ENCODE measurements around the gene TRMT5. TPM values are rescaled to one million over a fixed set of nuclear protein-coding genes. Genes with fewer than 3 reads are reported as not detected.
A peak's percentile ranks its signal among the peaks of the same experiment; 100 is the strongest.

Gene TRMT5
- total RNA-seq, 1 experiment from 2014 or later = 17.5 TPM

DNA sequence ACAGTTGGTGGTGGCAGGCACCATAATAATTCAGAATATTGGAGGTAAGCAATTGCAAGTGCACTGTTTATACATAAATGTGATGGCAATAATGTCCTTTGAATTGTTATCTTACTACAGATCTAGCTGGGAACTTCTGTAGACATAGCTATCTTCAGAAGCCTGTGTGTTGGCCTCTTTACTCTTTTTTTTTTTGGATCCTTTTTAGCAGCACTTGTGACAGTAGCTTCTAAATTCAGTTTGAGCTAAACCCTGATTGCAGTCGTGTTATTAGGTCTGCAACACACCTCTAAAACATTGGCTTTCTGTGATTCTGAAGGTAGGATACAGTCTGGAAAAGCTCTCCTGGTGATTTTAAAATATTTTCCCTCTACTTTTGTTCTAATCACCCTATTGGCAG is 38.7 kb upstream of the TRMT5 start:
- TF ChIP-seq, protein P1, sequence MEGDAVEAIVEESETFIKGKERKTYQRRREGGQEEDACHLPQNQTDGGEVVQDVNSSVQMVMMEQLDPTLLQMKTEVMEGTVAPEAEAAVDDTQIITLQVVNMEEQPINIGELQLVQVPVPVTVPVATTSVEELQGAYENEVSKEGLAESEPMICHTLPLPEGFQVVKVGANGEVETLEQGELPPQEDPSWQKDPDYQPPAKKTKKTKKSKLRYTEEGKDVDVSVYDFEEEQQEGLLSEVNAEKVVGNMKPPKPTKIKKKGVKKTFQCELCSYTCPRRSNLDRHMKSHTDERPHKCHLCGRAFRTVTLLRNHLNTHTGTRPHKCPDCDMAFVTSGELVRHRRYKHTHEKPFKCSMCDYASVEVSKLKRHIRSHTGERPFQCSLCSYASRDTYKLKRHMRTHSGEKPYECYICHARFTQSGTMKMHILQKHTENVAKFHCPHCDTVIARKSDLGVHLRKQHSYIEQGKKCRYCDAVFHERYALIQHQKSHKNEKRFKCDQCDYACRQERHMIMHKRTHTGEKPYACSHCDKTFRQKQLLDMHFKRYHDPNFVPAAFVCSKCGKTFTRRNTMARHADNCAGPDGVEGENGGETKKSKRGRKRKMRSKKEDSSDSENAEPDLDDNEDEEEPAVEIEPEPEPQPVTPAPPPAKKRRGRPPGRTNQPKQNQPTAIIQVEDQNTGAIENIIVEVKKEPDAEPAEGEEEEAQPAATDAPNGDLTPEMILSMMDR (IDR thresholded peaks at IDR 0.05; ENCODE audit: unreplicated experiment) = no peak
- Mint-ChIP-seq H3K27me3 (ENCODE audit: insufficient read depth, unreplicated experiment) (no peaks in the 10 kb centered on the region), H3K27ac (ENCODE audit: low read depth, unreplicated experiment) (no peak overlapping the region), H3K4me3 (ENCODE audit: unreplicated experiment) (no peak overlapping the region), H3K36me3 (ENCODE audit: insufficient read depth, unreplicated experiment) (no peaks in the 10 kb centered on the region), H3K9me3 (ENCODE audit: unreplicated experiment) (no peaks in the 10 kb centered on the region), H3K4me1 (ENCODE audit: insufficient read depth, unreplicated experiment) (no peaks in the 10 kb centered on the region)
- CTCF ChIA-PET = interaction anchor here (0.6 to 1.8 kb wide), 4 partner anchors 233 to 394 kb away, joined by 3 to 7 read pairs (median 3); no protein-coding TSS in a partner anchor
- no TSS peak for BruUV-seq (replicated peaks)
- POLR2A ChIA-PET = no interaction called here
- intact Hi-C loops (cut with micrococcal nuclease) = no loop called here
- DNase-seq (ENCODE audit: unreplicated experiment) = no peak

DNA sequence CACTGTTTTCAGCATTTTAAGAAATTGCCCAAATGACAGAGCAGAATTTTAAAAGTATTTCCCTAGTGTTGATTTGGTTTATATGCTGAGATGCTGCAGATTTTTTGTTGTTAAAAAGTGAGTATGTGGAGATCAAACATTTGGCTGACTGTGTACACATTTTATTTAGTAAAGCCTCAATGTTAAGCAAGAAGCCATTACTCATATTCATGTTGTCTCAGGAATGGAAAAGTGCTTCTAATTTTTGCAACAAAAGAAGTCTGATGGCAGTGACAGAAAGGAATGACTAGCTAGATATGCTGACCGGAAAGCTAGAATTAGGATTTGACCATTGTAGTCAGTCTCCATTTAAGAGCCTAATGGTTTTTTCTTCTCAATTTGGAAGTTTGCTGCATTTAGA is 22.7 kb upstream of the TRMT5 start:
- peaks cover 5% of the 10 kb centered on the region for H3K4me1 Mint-ChIP-seq (ENCODE audit: insufficient read depth, unreplicated experiment)
- CTCF ChIA-PET = no interaction called here
- H3K9me3 Mint-ChIP-seq (ENCODE audit: unreplicated experiment) = no peaks in the 10 kb centered on the region

DNA sequence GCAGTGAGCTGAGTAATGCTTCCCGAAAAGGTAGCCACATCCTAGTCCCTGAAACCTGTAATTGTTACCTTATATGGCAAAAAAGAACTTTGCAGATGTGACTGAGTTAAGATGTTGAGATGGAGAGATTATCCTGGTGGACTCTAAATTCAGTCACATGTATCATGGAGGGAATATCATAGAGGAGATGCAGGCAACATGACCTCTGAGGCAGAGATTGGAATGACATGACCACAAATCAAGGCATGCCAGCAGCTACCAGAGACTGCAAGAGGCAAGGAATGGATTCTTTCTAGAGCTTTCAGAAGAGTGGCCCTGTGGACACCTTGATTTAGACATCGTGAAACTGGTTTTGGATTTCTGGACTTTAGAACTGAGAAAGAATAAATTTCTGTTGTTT is 18.7 kb upstream of the TRMT5 start:
- POLR2A ChIA-PET = no interaction called here
- TF ChIP-seq, protein P1 (IDR thresholded peaks at IDR 0.05; ENCODE audit: unreplicated experiment) = no peak
- Mint-ChIP-seq H3K27me3 (ENCODE audit: insufficient read depth, unreplicated experiment) (no peaks in the 10 kb centered on the region), H3K4me1 (ENCODE audit: insufficient read depth, unreplicated experiment) (peaks cover 5% of the 10 kb centered on the region), H3K27ac (ENCODE audit: low read depth, unreplicated experiment) (no peak overlapping the region), H3K4me3 (ENCODE audit: unreplicated experiment) (no peak overlapping the region), H3K9me3 (ENCODE audit: unreplicated experiment) (no peaks in the 10 kb centered on the region), H3K36me3 (ENCODE audit: insufficient read depth, unreplicated experiment) (no peaks in the 10 kb centered on the region)
- CTCF ChIA-PET = no interaction called here
- intact Hi-C loops (cut with micrococcal nuclease) = no loop called here
- no peak for DNase-seq (ENCODE audit: unreplicated experiment)
- BruUV-seq (replicated peaks) = no TSS peak

More for the DNA sequence above, 22.7 kb upstream of the TRMT5 start:
- Mint-ChIP-seq H3K4me3 (ENCODE audit: unreplicated experiment) (no peak overlapping the region), H3K27me3 (ENCODE audit: insufficient read depth, unreplicated experiment) (no peaks in the 10 kb centered on the region), H3K27ac (ENCODE audit: low read depth, unreplicated experiment) (peak overlapping the region; percentile 32), H3K36me3 (ENCODE audit: insufficient read depth, unreplicated experiment) (no peaks in the 10 kb centered on the region)
- intact Hi-C loops (cut with micrococcal nuclease) = no loop called here
- TF ChIP-seq, protein P1 (IDR thresholded peaks at IDR 0.05; ENCODE audit: unreplicated experiment) = no peak
- POLR2A ChIA-PET = interaction anchor here (1.7 kb wide), 1 partner anchor 23 kb away, joined by 7 read pairs; the partner anchor contains the start of genes SLC38A6 and TRMT5
- no peak for DNase-seq (ENCODE audit: unreplicated experiment)
- no TSS peak for BruUV-seq (replicated peaks)

DNA sequence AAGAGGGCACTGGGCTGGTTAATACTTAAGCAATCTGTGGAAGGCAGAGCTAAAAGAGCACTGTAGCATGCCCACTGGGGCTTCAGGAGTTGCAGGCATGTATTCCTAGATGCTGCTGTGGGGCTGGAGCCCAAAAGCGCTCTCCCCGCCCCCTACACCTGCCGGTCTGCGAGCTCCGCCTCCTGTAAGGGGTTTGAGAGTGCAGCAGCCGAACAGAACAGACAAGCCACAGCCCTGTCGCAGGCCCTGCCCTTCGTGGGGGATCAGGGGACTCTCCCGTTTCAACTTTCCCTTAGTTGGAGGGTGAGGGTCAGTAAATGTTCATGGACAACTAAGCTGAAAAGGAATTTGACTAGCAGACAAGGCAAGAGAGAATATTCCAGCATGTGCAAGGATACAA is 17.7 kb upstream of the TRMT5 start:
- peaks cover 4% of the 10 kb centered on the region for H3K4me1 Mint-ChIP-seq (ENCODE audit: insufficient read depth, unreplicated experiment)
- CTCF ChIA-PET = interaction anchor here (0.6 to 0.9 kb wide), 2 partner anchors 30 to 254 kb away, joined by 3 read pairs; no protein-coding TSS in a partner anchor

More for the DNA sequence above, 17.7 kb upstream of the TRMT5 start:
- Mint-ChIP-seq H3K9me3 (ENCODE audit: unreplicated experiment) (no peaks in the 10 kb centered on the region), H3K27me3 (ENCODE audit: insufficient read depth, unreplicated experiment) (no peaks in the 10 kb centered on the region), H3K4me3 (ENCODE audit: unreplicated experiment) (no peak overlapping the region), H3K27ac (ENCODE audit: low read depth, unreplicated experiment) (peak overlapping the region; percentile 21), H3K36me3 (ENCODE audit: insufficient read depth, unreplicated experiment) (no peaks in the 10 kb centered on the region)
- TF ChIP-seq, protein P1 (IDR thresholded peaks at IDR 0.05; ENCODE audit: unreplicated experiment) = no peak
- DNase-seq (ENCODE audit: unreplicated experiment) = no peak
- intact Hi-C loops (cut with micrococcal nuclease) = no loop called here
- BruUV-seq (replicated peaks) = no TSS peak
- POLR2A ChIA-PET = no interaction called here
